Endothelial cell of umbilical vein (primary cell): Measurements from ENCODE around the gene PIP4K2C. TPM values are rescaled to one million over a fixed set of nuclear protein-coding genes. Genes with fewer than 3 reads are reported as not detected.
A peak's percentile ranks its signal among the peaks of the same experiment; 100 is the strongest.

Source experiments
- BruUV-seq: library from RNA; stranded (reverse); fragments of 400-500 nt; replicated peaks from 2 replicates; lab custom pipeline; 2021; lab: Mats Ljungman, UMichigan
- CTCF ChIA-PET: fragments of 300-600, 350-600 bp; sonication (Branson Sonifier 250); formaldehyde crosslinking; loops from one replicate; lab custom pipeline; 2021; ENCODE audit warnings: antibody characterized with exemption, inconsistent platforms; lab: Charles Lee
- POLR2A ChIA-PET: fragments of 300-600, 350-600 bp; sonication (Branson Sonifier 250); formaldehyde crosslinking; loops from one replicate; lab custom pipeline; 2021; ENCODE audit warnings: antibody characterized with exemption, inconsistent platforms; lab: Charles Lee
- DNase-seq: peaks from one replicate; pipeline ENCODE4 v3.0.0-alpha.2; 2011; ENCODE audit warnings: low read depth, low spot score
- FAIRE-seq: peaks from 2 replicates; lab custom pipeline; 2011; peaks lifted over from hg19 to GRCh38; lab: Jason Lieb, UNC
- H2AFZ ChIP-seq: 2 replicates; pipeline ENCODE4 v1.6.0; 2012; ENCODE audit warnings: low read depth, low read length, control low read depth, inconsistent platforms
- H3K27ac ChIP-seq: 2 replicates; pipeline ENCODE4 v1.5.1; 2011; ENCODE audit warnings: low read depth, mild to moderate bottlenecking, control low read depth, low read length, moderate library complexity; ENCODE audit not compliant: insufficient read depth
- H3K27me3 ChIP-seq, 2 experiments: 2 replicates each; pipeline versions ENCODE4 v1.6.0 to v1.6.1; 2011; ENCODE audit warnings: low read length in 2 of 2, mixed read lengths in 1 of 2; ENCODE audit not compliant: control insufficient read depth in 2 of 2, insufficient read depth in 2 of 2
- H3K36me3 ChIP-seq, 2 experiments: 2 replicates in 1 of 2; 3 replicates in 1 of 2; pipeline ENCODE4 v1.5.1; 2011; ENCODE audit warnings: low read length in 2 of 2, mild to moderate bottlenecking in 1 of 2, moderate library complexity in 1 of 2; ENCODE audit not compliant: control insufficient read depth in 2 of 2, insufficient read depth in 2 of 2; ENCODE audit errors: extremely low read depth in 1 of 2
- H3K4me1 ChIP-seq: 3 replicates; pipeline ENCODE4 v1.5.1; 2011; ENCODE audit warnings: mild to moderate bottlenecking, low read length; ENCODE audit not compliant: control insufficient read depth, insufficient read depth; ENCODE audit errors: extremely low read depth
- H3K4me2 ChIP-seq: 2 replicates; pipeline ENCODE4 v1.6.1; 2011; ENCODE audit warnings: low read length, control low read depth, mixed read lengths; ENCODE audit not compliant: insufficient read depth
- H3K4me3 ChIP-seq, 3 experiments: fragments of 200-600 bp in 1 of 3; sonication (generic), shearing (Covaris generic) in 1 of 3; replicated peaks in 1 of 3; 2 replicates each; pipeline ENCODE4 v1.5.1; 2011 to 2016; ENCODE audit warnings: control low read depth in 3 of 3, low read length in 3 of 3, mild to moderate bottlenecking in 2 of 3, inconsistent platforms in 1 of 3, low read depth in 1 of 3, moderate library complexity in 1 of 3; ENCODE audit not compliant: insufficient read depth in 1 of 3
- H3K79me2 ChIP-seq: 2 replicates; pipeline ENCODE4 v1.6.0; 2012; ENCODE audit warnings: low read length, inconsistent platforms; ENCODE audit not compliant: control insufficient read depth, insufficient read depth
- H3K9ac ChIP-seq: replicated peaks from 2 replicates; pipeline ENCODE3; 2011; ENCODE audit warnings: low read length, control low read depth; ENCODE audit not compliant: insufficient read depth; ENCODE audit errors: extremely low read depth
- H3K9me1 ChIP-seq: replicated peaks from 3 replicates; pipeline ENCODE4 v1.6.0; 2011; ENCODE audit warnings: mild to moderate bottlenecking, low read length; ENCODE audit not compliant: control insufficient read depth, insufficient read depth; ENCODE audit errors: extremely low read depth
- H3K9me3 ChIP-seq: replicated peaks from 2 replicates; pipeline ENCODE4 v1.5.1; 2012; ENCODE audit warnings: low read length, inconsistent platforms; ENCODE audit not compliant: control insufficient read depth, insufficient read depth
- H4K20me1 ChIP-seq: replicated peaks from 2 replicates; pipeline ENCODE3; 2011; ENCODE audit warnings: mild to moderate bottlenecking, low read length; ENCODE audit not compliant: control insufficient read depth, insufficient read depth; ENCODE audit errors: extremely low read depth
- CTCF ChIP-seq, 2 donors: IDR thresholded peaks; 1 replicate in 1 of 2; 2 replicates in 1 of 2; pipeline ENCODE4 v1.5.1; 2011; ENCODE audit warnings: low read length in 2 of 2, mild to moderate bottlenecking in 2 of 2, moderate library complexity in 2 of 2, control low read depth in 1 of 2, inconsistent platforms in 1 of 2, low read depth in 1 of 2; ENCODE audit not compliant: insufficient read depth in 1 of 2; ENCODE audit errors: extremely low read depth in 1 of 2
- EZH2 ChIP-seq: IDR thresholded peaks from 2 replicates; pipeline ENCODE4 v1.6.1; 2012; ENCODE audit warnings: borderline replicate concordance, low read depth, mild to moderate bottlenecking, moderate library complexity, low read length, inconsistent platforms; ENCODE audit not compliant: severe bottlenecking
- FOS ChIP-seq: IDR thresholded peaks from 2 replicates; pipeline ENCODE4 v1.6.1; 2011; ENCODE audit warnings: mild to moderate bottlenecking, low read length, moderate library complexity, borderline replicate concordance; ENCODE audit not compliant: insufficient read depth
- GATA2 ChIP-seq: IDR thresholded peaks from 2 replicates; pipeline ENCODE4 v1.7.0; 2011; ENCODE audit warnings: low read depth, mild to moderate bottlenecking, moderate library complexity, mixed read lengths, low read length; ENCODE audit not compliant: insufficient read length, insufficient read depth
- JUN ChIP-seq: IDR thresholded peaks from 2 replicates; pipeline ENCODE4 v1.6.1; 2011; ENCODE audit warnings: borderline replicate concordance, low read depth; ENCODE audit not compliant: insufficient read length, insufficient read depth
- MAX ChIP-seq: IDR thresholded peaks from 2 replicates; pipeline ENCODE4 v1.6.1; 2011; ENCODE audit not compliant: insufficient read depth, insufficient read length
- MYC ChIP-seq: IDR thresholded peaks from one replicate; pipeline ENCODE4 v1.6.1; 2011; ENCODE audit warnings: mild to moderate bottlenecking, low read depth, low read length
- POLR2A ChIP-seq: IDR thresholded peaks from 2 replicates; pipeline ENCODE4 v1.6.1; 2012; ENCODE audit warnings: low read depth, mild to moderate bottlenecking, control low read depth, low read length
- POLR2AphosphoS5 ChIP-seq: IDR thresholded peaks from 2 replicates; pipeline ENCODE4 v1.6.1; 2012; ENCODE audit warnings: low read depth, mild to moderate bottlenecking, control low read depth, low read length, moderate library complexity; ENCODE audit not compliant: insufficient read depth
- dilution Hi-C: fragments of 300-500 bp; cut with MboI; formaldehyde crosslinking; loops from one replicate; pipeline ENCODE4 v1.15.0; 2019; ENCODE audit warnings: low sequenced_read_pairs; ENCODE audit not compliant: extremely low pct_ligation_motif_present
- intact Hi-C: fragments of 100-400 bp; cut with micrococcal nuclease; formaldehyde crosslinking; loops from one replicate; pipeline ENCODE4 v1.10.0; 2022
- polyA plus RNA-seq, 4 experiments: library from polyadenylated mRNA; depleted of rRNA in 3 of 4; stranded (reverse) in 3 of 4; unstranded in 1 of 4; fragments of >200 nt; gene quantifications; 2 replicates each; pipeline versions ENCODE4 v1.2.1 to v1.2.3, GENCODE V29; 2011 to 2012; ENCODE audit warnings: missing spikeins in 1 of 4
- total RNA-seq: library from RNA; stranded (reverse); gene quantifications from 2 replicates; pipeline ENCODE4 v1.2.3, GENCODE V29; 2021

Gene PIP4K2C
- total and polyA plus RNA-seq, 2 donors (not counting 3 experiments of a cell fraction or from before 2014, with no cell fraction given): 10.5 to 11.5 TPM

- Histone ChIP-seq H3K4me1 (peaks cover 3% of the 10 kb centered on the region), H2AFZ (no peak overlapping the region), H3K4me3 (peak overlapping the region in 2 of 3 experiments; percentile 54 to 67), H4K20me1 (no peaks in the 10 kb centered on the region), H3K36me3 (peaks cover 0 to 1% of the 10 kb centered on the region in 2 experiments), H3K9ac (no peak overlapping the region), H3K27me3 (peaks cover 5 to 12% of the 10 kb centered on the region in 2 experiments), H3K9me3 (no peaks in the 10 kb centered on the region), H3K79me2 (no peaks in the 10 kb centered on the region), H3K9me1 (no peaks in the 10 kb centered on the region), H3K4me2 (peak overlapping the region; percentile 12), H3K27ac (no peak overlapping the region)
- TF ChIP-seq JUN (no peak), GATA2 (no peak), EZH2 (no peak), MAX (no peak), POLR2AphosphoS5 (no peak), FOS (no peak), CTCF (IDR thresholded peaks at IDR 0.05; ENCODE audit: extremely low read depth in 1 of 2, insufficient read depth in 1 of 2, low read depth in 1 of 2, low read length in 2 of 2) (no peak), POLR2A (no peak), MYC (no peak)
- FAIRE-seq (no peak), DNase-seq (no peak)
- TSS peak; percentile 27 for BruUV-seq
- ChIA-PET CTCF (interaction anchor here (0.6 to 5.7 kb wide), 7 partner anchors 8 to 369 kb away, joined by 4 to 54 read pairs (median 5); partner anchors contain the start of gene B4GALNT1), POLR2A (interaction anchor here (1.0 kb wide), 1 partner anchor 12 kb away, joined by 3 read pairs; no protein-coding TSS in a partner anchor)
- dilution Hi-C loops: no loop called here
- intact Hi-C loops: loop anchor here (2.0 kb wide), 1 partner anchor 21 kb away; the partner anchor contains the start of gene PIP4K2C
Observed at GRCh38 chr12:57611827-57612710, 21.1 kb downstream of the PIP4K2C start.
